Measurements from ENCODE around the gene NAP1L5.

- TF ChIP-seq ZNF280A (IDR thresholded peaks at IDR 0.05; ENCODE audit: low read depth, partially characterized antibody) = no peak
- TF ChIP-seq ATF2 (CRISPR knock-in tag; IDR thresholded peaks at IDR 0.05) = no peak
- TF ChIP-seq TFAM (CRISPR knock-in tag; conservative IDR thresholded peaks at IDR 0.05) = no peak
- TF ChIP-seq POLR2AphosphoS5 (IDR thresholded peaks at IDR 0.05; ENCODE audit: control insufficient read depth, insufficient read depth, low read depth, low read length) = no peak
- no peak for TF ChIP-seq GABPA (tag; conservative IDR thresholded peaks at IDR 0.05; ENCODE audit: low read depth)
- no peak for TF ChIP-seq ZNF717 (CRISPR knock-in tag; IDR thresholded peaks at IDR 0.05)
- no peak for TF ChIP-seq ZNF431 (CRISPR knock-in tag; IDR thresholded peaks at IDR 0.05)
- TF ChIP-seq ZNF311 (CRISPR knock-in tag; IDR thresholded peaks at IDR 0.05) = no peak
- TF ChIP-seq ARID2 (IDR thresholded peaks at IDR 0.05) = no peak
- TF ChIP-seq SIN3A (IDR thresholded peaks at IDR 0.05; ENCODE audit: borderline replicate concordance in 2 of 2, control insufficient read depth in 1 of 2, low read depth in 2 of 2, low read length in 2 of 2) = no peak
- no peak for TF ChIP-seq ZNF583 (CRISPR knock-in tag; IDR thresholded peaks at IDR 0.05)
Observed at GRCh38 chr4:88742561-88742960, 44.9 kb upstream of the NAP1L5 start.

All from K562 (cell line).